Measurements from ENCODE around the gene PAK1.

Gene PAK1

GRCh38 chr11:77472991-77473800 is 698 bp downstream of the PAK1 start:
- DNase-seq: peak; percentile 38

GRCh38 chr11:77471558-77472193 is 2.2 kb downstream of the PAK1 start:
- no peak for DNase-seq

GRCh38 chr11:77470971-77471370 is 2.9 kb downstream of the PAK1 start:
- no peak for DNase-seq

- no peak for DNase-seq
Observed at GRCh38 chr11:77470504-77470903, 3.4 kb downstream of the PAK1 start.

GRCh38 chr11:77468527-77468926 is 5.4 kb downstream of the PAK1 start:
- no peak for DNase-seq

GRCh38 chr11:77467993-77468392 is 5.9 kb downstream of the PAK1 start:
- DNase-seq: no peak

GRCh38 chr11:77467233-77467632 is 6.7 kb downstream of the PAK1 start:
- no peak for DNase-seq

- no peak for DNase-seq
Observed at GRCh38 chr11:77457340-77457739, 16.6 kb downstream of the PAK1 start.

GRCh38 chr11:77455740-77456139 is 18.2 kb downstream of the PAK1 start:
- no peak for DNase-seq

GRCh38 chr11:77454867-77455655 is 18.8 kb downstream of the PAK1 start:
- DNase-seq: no peak

GRCh38 chr11:77450227-77450626 is 23.7 kb downstream of the PAK1 start:
- no peak for DNase-seq

- no peak for DNase-seq
Observed at GRCh38 chr11:77449784-77450183, 24.1 kb downstream of the PAK1 start.

GRCh38 chr11:77449060-77449521 is 24.8 kb downstream of the PAK1 start:
- DNase-seq: no peak

GRCh38 chr11:77448269-77448668 is 25.6 kb downstream of the PAK1 start:
- DNase-seq: no peak

- DNase-seq: no peak
Observed at GRCh38 chr11:77446911-77447629, 26.8 kb downstream of the PAK1 start.

- DNase-seq: no peak
Observed at GRCh38 chr11:77444261-77444660, 29.6 kb downstream of the PAK1 start.

- DNase-seq: no peak
Observed at GRCh38 chr11:77442394-77443053, 31.4 kb downstream of the PAK1 start.

- DNase-seq: no peak
Observed at GRCh38 chr11:77441426-77441825, 32.5 kb downstream of the PAK1 start.

GRCh38 chr11:77440678-77441077 is 33.2 kb downstream of the PAK1 start:
- DNase-seq: no peak

- DNase-seq: no peak
Observed at GRCh38 chr11:77438487-77438886, 35.4 kb downstream of the PAK1 start.

GRCh38 chr11:77436969-77437368 is 36.9 kb downstream of the PAK1 start:
- no peak for DNase-seq

GRCh38 chr11:77436506-77436905 is 37.4 kb downstream of the PAK1 start:
- no peak for DNase-seq
